Measurements from ENCODE around the gene OTUB2.
A peak's percentile ranks its signal among the peaks of the same experiment; 100 is the strongest.

Gene OTUB2

DNA sequence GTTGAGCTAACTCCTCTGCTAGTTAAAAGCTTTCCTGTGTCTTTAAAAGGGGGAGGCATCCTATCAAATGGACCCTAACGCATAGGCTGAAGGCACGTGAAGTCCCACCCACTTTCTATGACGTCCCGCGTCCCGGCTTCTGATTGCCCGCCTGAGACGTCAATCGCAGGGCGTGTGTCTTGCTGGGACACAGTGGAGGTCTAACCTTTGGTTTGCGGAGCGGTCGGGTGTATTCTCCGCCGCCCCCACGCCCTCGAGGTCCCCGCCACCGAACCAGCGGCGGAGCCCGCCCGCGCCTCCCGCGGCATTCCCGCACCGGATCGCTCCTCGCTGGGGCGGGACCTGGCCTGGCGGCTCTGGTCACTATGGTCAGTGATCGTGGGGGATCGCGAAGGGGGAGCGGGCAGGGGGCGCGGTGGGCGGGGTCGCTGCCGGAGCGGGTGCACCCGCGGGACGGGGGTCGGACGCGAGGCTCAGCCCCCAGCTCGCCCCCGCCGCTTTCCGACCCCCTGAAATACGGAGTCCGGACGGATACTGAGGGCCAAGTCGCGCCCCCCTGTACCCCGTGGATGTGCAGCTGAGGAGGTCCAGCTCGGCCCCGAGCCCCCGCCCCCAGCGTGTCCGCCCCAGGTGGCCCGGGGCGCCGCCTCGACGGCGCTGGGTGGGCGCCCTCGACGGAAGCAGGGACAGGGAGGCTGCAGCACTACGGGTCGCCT, at the start of gene OTUB2:
TSS of gene OTUB2 (plus strand) at position 168 of the 716 bp plus-strand sequence. CDS start at position 366, 198 bp downstream.
- peak; percentile 39 to 99 (median 93) for DNase-seq

- peak in 5 of 58 donors; percentile 19 to 36 (median 31) for DNase-seq
Observed at GRCh38 chr14:93976477-93977057, 49.6 kb upstream of the OTUB2 start, which contains the start of gene ASB2. Gene ASB2 (minus strand): TSS chr14:93976570. CDS start chr14:93964539, 12,031 bp downstream.

- DNase-seq: no peak
Observed at GRCh38 chr14:93977171-93977570, 49.0 kb upstream of the OTUB2 start.

DNA sequence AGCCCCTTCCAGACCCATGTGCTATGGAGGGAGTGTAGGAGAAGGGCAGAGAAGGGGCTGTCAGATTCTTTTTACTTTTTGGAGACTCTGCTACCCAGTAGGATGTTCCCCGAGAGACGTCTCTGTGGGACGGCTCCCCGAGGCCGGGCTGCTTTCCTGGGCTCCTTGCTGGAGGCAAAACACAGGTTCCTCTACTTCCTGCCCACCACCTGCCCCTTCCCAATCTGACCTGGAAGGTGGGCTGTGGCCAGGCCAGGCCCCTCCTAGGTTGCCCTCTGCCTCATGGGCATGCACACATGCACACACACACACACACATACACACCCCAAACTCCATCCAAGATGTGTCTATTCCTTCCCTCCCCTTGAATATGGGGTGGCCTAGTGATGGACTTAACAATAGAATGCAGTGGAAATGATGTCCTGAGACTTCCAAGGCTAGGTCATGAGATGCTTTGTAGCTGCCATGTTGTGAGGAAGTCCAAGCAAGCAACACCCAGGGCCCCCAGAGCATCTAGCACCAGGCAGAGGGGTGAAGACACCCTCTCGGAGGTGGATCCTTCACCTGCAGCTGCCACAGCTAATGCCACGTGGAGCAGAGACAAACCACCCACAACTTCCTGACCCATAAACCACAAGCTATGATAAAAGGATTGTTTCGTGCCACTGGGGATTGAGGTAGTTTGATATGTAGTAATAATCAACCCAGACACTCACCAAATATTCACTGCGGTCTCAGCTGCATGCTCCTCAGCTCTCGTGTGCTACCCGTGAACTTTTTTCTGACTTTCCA, 48.2 kb upstream of the OTUB2 start:
- DNase-seq: no peak

DNA sequence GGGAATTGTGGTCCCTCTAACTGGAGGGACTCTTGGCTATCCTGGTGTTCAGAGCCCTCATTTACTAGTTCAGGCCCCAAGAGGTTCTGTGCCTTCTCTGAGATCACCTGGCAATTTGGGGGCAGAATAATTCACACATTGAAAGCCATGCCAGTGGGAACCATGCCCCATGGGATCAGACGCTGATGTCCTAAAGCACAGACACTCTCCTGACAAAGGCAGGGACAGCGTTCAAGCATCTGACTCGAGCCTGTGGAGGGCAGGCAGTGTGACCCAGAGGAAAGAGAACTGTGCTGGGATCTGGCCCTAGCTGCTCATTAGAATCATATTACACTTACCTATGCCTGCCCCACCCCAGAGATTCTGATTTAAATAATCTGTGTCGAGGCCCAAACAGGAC, 47.4 kb upstream of the OTUB2 start:
- no peak for DNase-seq

DNA sequence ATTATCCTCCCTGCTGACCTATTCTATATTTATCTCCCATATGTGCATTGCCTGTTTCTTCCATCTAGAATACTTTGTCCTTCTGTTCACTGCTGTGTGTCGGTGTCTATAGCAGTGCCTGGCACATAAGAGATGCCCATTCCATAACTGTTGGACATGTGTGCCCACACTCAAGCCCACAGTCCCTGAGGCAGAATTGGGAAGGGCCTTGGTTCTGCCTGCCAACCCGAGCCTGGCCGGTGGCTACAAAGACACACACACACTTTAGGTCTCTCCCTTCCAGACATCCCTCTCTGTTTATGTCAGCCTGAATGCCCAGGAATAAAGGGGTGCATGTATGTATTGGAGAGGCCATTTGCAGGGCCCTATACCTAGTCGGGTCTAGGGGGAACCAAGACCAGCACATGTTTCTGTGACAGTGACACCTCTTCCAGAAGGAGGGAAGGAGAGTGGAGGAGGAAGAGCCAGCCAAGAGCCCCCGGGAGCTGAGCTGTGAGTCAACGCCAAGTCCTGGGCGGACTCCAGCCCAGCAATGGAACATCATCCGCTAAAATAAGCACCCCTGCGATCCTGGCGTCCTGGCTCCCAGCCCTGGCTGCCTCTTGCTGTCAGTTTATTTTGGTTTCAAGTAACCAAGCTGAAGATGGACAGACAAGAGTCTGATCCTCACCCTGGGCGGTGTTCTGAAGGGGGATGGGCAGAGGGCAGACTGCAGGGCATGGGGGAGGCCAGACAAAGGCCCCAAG, 45.5 kb upstream of the OTUB2 start:
- peak in 36 of 58 donors; percentile 18 to 80 (median 48) for DNase-seq

DNA sequence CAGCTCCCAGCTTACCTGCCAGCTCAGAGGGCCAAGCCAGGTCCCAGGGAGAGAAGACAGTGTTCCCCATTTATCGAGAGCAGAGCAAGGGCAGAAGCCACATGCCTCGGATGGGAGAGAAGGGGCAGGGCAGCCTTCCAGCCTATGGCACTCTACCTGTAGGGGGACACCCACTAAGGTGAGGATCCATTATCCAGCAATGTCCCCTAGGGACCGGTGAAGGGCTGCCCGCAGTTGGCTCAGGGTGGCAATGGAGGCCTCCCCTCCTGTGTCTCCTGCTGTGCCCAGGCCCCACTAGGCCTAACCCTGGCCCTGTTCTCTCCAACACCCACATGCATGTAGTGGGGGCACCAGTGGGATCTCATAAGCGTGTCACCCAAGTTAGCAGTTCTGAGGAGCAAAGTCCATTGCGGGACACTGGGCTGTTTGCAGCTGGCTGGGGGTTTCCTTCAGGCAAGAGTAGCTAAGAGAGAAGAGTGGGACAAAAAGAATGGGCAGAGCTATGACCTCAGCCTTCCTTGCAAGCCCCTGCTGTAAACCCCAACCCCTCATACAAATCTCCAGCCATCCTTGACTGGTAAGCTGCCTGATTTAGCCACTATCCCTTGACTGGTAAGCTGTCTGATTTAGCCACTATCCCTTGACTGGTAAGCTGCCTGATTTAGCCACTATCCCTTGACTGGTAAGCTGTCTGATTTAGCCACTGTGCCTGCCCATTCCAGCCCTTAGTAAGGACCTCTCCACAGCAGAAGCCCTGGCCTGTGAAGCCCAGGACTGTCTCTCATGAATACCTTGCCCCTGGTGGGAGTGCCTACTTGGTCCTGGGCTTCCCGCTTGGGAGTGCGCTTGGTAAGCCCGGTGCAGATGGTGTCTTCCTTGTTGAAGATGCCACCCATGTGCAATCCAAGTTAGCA, 44.6 kb upstream of the OTUB2 start:
- peak in 2 of 58 donors; percentile 6 to 13 for DNase-seq

GRCh38 chr14:93982230-93983007, 43.7 kb upstream of the OTUB2 start:
- no peak for DNase-seq

DNA sequence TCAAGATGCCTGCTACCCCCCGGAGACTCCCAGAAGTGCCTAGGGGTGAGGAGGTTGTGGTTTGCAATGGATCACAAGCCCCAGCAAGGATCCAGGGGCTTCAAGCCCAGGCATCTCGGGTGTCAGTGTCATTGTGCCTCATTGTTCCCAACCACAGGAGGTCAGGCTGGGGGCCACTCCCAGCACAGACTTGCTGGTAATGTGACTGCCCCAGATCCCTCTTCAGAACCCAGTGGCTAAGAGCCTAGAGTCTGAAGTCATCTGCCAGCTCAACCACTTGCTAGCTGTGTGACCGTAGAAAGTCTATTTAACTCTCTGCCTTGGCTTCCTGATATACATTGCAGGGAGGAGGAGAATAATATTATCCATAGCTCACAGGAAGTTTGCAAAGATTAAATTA, 42.1 kb upstream of the OTUB2 start:
- no peak for DNase-seq

GRCh38 chr14:93984987-93985410, 41.1 kb upstream of the OTUB2 start:
- DNase-seq: peak in 36 of 58 donors; percentile 16 to 76 (median 42)

DNA sequence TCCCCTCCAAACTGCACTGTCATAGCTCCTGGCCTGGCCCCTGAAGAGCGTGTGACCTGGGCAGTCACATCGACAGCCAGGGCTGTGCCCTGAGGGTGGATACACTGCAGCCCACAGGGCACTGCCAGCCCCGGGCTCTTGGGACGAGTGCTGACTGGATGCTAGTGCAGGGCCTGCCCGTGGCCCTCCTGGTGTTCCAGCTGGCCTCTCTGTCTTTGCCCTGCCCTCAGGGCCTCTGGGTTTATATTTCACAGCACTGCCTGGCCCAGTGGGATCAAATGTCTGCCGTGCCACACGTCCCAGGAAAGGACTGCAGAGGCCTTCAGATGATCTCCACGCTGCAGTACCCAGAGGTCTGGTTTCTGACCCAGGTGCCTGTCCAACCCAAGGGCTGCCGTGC, 39.2 kb upstream of the OTUB2 start:
- DNase-seq: no peak

DNA sequence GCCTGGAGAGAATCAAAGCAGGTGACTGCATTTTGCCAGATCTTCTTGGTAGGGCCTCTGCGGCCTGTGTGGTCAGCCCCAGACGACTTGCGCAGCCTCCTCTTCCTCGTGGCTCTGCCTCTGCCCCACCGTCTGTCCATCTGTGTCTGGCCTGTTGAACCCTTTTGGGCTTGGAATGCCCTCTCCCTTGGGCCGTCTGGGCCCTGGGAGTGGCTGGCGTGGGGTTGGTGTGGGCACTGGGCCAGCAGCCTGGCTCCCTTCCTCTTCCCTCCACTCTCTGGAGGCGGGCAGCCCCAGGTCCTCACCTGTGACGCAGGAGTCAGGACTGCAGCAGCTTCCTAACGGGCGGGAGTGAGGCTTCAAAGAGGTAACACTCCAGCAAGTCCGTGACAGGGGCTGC, 38.8 kb upstream of the OTUB2 start:
- peak in 1 of 58 donors; percentile 29 for DNase-seq

GRCh38 chr14:93987815-93988476, 38.2 kb upstream of the OTUB2 start:
- no peak for DNase-seq

DNA sequence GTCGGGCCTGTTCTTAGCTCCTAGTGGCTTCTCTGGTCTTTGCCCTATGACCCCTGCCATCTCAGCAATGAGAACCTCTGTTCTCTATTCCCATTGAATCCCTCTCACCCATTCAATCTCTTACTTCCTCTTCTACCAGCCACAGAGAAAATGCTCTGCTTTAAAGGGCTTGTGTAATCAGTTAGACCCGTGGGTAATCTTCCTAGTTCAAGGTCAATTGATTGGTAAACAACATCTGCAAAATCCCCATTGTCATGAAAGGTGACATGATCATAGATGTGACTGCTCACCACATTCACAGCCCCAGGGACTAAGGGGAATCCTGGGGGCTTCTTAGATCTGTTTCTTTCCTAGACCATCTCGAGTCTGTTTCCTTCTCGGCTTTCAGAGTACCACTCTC, 36.2 kb upstream of the OTUB2 start:
- no peak for DNase-seq

DNA sequence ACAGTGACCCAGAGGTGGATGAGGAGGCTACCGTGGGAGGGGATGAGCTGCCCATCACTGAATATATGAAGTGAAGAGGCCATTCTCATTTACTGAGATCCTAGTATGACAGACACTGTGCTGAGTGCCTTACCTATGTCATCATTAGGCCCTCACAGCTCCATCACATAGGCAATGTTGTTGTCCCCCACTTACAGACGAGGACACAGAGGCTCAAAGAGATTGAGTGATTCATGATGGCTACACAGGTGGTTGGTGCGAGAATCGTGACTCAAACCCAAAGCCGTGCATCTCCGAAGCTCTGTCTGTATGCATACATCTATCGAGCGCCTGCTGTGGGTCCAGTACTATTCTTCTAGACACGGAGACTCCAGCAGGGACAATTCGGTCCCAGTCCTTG, 34.9 kb upstream of the OTUB2 start:
- no peak for DNase-seq

- DNase-seq: no peak
Observed at GRCh38 chr14:93991649-93992048, 34.5 kb upstream of the OTUB2 start.

- DNase-seq: no peak
Observed at GRCh38 chr14:93993382-93993781, 32.8 kb upstream of the OTUB2 start.

DNA sequence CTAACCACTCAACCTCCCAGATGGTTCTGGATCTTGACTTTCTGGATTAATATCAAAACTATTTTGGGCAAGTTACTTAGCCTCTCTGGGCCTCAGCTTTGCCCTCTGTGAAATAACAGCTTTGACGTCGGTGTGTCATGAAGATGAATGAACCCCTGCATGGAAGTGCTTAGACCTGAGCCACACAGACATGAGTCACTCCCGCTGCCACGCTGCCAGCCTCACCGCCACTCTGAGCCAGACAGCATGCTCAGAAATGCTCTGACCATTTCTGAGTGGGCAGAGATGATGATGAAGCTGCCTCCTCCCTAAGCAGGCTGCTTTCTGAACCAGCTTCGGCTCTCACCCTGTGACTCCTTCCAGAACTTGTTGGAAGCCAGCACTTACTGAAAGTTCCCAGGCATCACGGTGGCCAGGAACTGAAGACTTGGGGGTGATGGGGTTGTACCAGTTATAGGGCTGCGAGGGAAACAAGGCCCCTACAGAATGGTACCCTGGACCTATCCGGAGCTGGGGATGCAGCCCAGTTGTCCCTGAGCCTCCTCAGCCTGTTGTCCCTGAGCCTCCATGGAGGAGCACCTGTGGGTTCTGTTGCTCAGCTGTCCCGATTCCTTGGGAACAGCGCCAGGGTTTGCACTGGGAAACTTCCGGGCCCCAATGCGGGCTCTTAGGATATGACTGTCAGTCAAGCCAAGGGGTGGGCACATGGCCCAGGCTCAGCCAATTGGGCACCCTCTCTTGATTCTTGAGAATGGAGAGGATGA, 31.0 kb upstream of the OTUB2 start:
- peak in 42 of 58 donors; percentile 16 to 79 (median 45) for DNase-seq

All from anterior cingulate cortex (tissue), 58 donors.